T-cell (primary cell): ENCODE results near the gene ARF5. TPM values are rescaled to one million over a fixed set of nuclear protein-coding genes. Genes with fewer than 3 reads are reported as not detected.

ENCODE experiments used
- ATAC-seq, 4 experiments: fragments of 200-7000 bp in 3 of 4; fragments of 150-1000 bp in 1 of 4; cut with Tn5 transposase; replicated peaks in 1 of 4; 1 replicate in 3 of 4; 2 replicates in 1 of 4; pipeline ENCODE4 v1.10.0; 2021; ENCODE audit warnings: moderate library complexity in 3 of 4, mild to moderate bottlenecking in 2 of 4, moderate number of reproducible peaks in 1 of 4
- CTCF ChIA-PET, 2 donors: fragments of 300-600 bp; sonication (Branson Sonifier 250); formaldehyde crosslinking; loops; one replicate each; lab custom pipeline; 2022; ENCODE audit warnings: antibody characterized with exemption in 2 of 2; lab: Charles Lee
- POLR2A ChIA-PET, 2 donors: fragments of 300-600 bp; sonication (Branson Sonifier 250); formaldehyde crosslinking; loops; one replicate each; lab custom pipeline; 2022; ENCODE audit warnings: antibody characterized with exemption in 2 of 2; lab: Charles Lee
- DNase-seq, 35 experiments: peaks; one replicate each; pipeline versions ENCODE4 v3.0.0 to v3.0.0-alpha.2; 2013 to 2023
- H3K27ac ChIP-seq: one replicate; pipeline ENCODE4 v1.5.1; 2013; ENCODE audit warnings: low read length
- H3K27me3 ChIP-seq, 2 experiments: replicated peaks in 1 of 2; 1 replicate in 1 of 2; 2 replicates in 1 of 2; pipeline versions ENCODE4 v1.6.1 to v1.7.0; 2013; ENCODE audit warnings: low read length in 1 of 2, mixed read lengths in 1 of 2; ENCODE audit not compliant: control insufficient read depth in 2 of 2, insufficient read depth in 2 of 2; ENCODE audit errors: extremely low read depth in 1 of 2
- H3K36me3 ChIP-seq, 2 donors: 1 replicate in 1 of 2; 2 replicates in 1 of 2; pipeline versions ENCODE4 v1.6.1 to v1.7.0; 2013; ENCODE audit warnings: low read length in 1 of 2; ENCODE audit not compliant: control insufficient read depth in 2 of 2, insufficient read depth in 1 of 2; ENCODE audit errors: extremely low read depth in 1 of 2
- H3K4me1 ChIP-seq, 2 experiments: 1 replicate in 1 of 2; 2 replicates in 1 of 2; pipeline versions ENCODE4 v1.6.1 to v1.7.0; 2013; ENCODE audit warnings: low read length in 2 of 2, mixed read lengths in 1 of 2; ENCODE audit not compliant: insufficient read depth in 2 of 2, control insufficient read depth in 1 of 2; ENCODE audit errors: extremely low read depth in 1 of 2
- H3K4me3 ChIP-seq, 2 donors: 1 replicate in 1 of 2; 2 replicates in 1 of 2; pipeline versions ENCODE4 v1.5.1 to v1.7.0; 2013; ENCODE audit warnings: mild to moderate bottlenecking in 2 of 2, low read length in 1 of 2, moderate library complexity in 1 of 2; ENCODE audit not compliant: control insufficient read depth in 1 of 2; ENCODE audit errors: extremely low read depth in 1 of 2
- H3K9me3 ChIP-seq: 2 replicates; pipeline ENCODE4 v1.7.0; 2013
- H3K27ac Mint-ChIP-seq, 2 donors: one replicate each; pipeline ENCODE4 v1.8.0; 2020 to 2021; ENCODE audit warnings: mild to moderate bottlenecking in 2 of 2, mixed read lengths in 2 of 2
- H3K27me3 Mint-ChIP-seq, 2 donors: one replicate each; pipeline ENCODE4 v1.8.0; 2021 to 2022; ENCODE audit warnings: mixed read lengths in 2 of 2
- H3K36me3 Mint-ChIP-seq: one replicate; pipeline ENCODE4 v1.8.0; 2021; ENCODE audit warnings: mixed read lengths
- H3K4me1 Mint-ChIP-seq, 3 donors: one replicate each; pipeline ENCODE4 v1.8.0; 2020 to 2022; ENCODE audit warnings: mixed read lengths in 3 of 3, mild to moderate bottlenecking in 1 of 3
- H3K4me3 Mint-ChIP-seq, 3 donors: one replicate each; pipeline ENCODE4 v1.8.0; 2020 to 2022; ENCODE audit warnings: mild to moderate bottlenecking in 3 of 3, mixed read lengths in 3 of 3, moderate library complexity in 3 of 3
- H3K9me3 Mint-ChIP-seq, 3 donors: one replicate each; pipeline ENCODE4 v1.8.0; 2020 to 2022; ENCODE audit warnings: mixed read lengths in 3 of 3
- WGBS: methylation state at CpG from one replicate; pipeline ENCODE4 v1.1.5; 2013; ENCODE audit warnings: missing lambda C conversion rate; ENCODE audit not compliant: insufficient coverage; 5-methylcytosine and 5-hydroxymethylcytosine counted together
- total RNA-seq, 35 experiments: library from RNA in 6 of 35; stranded (reverse) in 6 of 35; fragments of 120-200 nt in 1 of 35; gene quantifications; one replicate each; pipeline versions ENCODE4 v1.2.1 to v1.2.4 and lab custom pipeline; 2013 to 2026

The ARF5 gene
- total RNA-seq, 5 donors from 2014 or later (not counting 1 experiment from before 2014, with no cell fraction given) = 90.0 to 106 (median 102) TPM

DNA sequence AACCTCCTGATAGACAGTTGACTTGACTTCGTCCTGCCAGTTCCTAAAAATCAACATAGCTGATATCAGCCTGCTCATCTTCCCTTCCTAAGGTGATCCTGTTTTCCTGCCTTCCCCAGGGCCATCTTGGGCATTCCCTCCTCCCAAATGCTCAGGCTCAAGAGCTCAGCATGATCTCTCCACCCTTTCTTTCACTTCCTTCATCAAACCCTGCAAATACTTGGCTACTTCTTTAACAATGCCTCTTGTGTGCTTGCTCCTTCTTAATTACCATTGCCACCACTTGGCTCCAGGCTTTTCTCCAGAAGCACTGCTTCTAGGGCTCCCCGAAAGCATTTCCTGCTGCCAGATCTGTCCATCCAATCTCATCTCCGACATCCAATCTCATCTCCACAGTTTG lies 12.7 kb downstream of the ARF5 start:
- ATAC-seq (no peak), DNase-seq (no peak)
- Mint-ChIP-seq H3K36me3 (peaks cover 10% of the 10 kb centered on the region), H3K27ac (no peak overlapping the region), H3K4me3 (no peak overlapping the region), H3K9me3 (no peaks in the 10 kb centered on the region), H3K27me3 (peaks cover 2 to 5% of the 10 kb centered on the region in 2 donors), H3K4me1 (no peaks in the 10 kb centered on the region)
- ChIA-PET POLR2A (no interaction called here), CTCF (no interaction called here)
- no peak overlapping the region for H3K27ac ChIP-seq
- H3K4me1 ChIP-seq = no peaks in the 10 kb centered on the region
- no peak overlapping the region for H3K4me3 ChIP-seq
- 70% methylated on average over 3 of the region's 3 CpGs for WGBS
- H3K27me3 ChIP-seq = peaks cover 0 to 5% of the 10 kb centered on the region in 2 experiments
- no peaks in the 10 kb centered on the region for H3K36me3 ChIP-seq
- H3K9me3 ChIP-seq = no peaks in the 10 kb centered on the region

DNA sequence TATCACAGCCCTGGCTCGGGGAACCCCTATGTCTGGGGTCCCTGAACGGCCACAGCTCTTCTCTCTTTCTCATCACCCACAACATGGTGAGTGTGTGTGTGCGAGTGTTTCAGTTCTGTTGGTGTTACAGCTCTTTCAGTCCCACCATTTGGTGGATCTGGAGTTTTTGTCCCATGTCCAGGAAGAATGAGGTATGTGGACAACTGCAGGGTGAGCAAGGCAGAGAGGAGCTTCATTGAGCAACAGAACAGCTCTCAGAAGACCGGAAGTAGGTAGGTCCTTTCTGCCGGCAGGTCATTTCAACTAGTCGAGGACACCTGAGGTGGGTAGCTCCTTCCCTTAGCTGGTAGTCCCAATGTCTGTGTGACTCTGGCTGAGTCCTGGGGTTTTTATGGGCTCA lies 20.2 kb downstream of the ARF5 start:
- ATAC-seq (no peak), DNase-seq (no peak)
- no peaks in the 10 kb centered on the region for H3K4me1 Mint-ChIP-seq
- Histone ChIP-seq H3K4me3 (no peak overlapping the region), H3K27ac (no peak overlapping the region), H3K36me3 (no peaks in the 10 kb centered on the region), H3K27me3 (peaks cover 0 to 30% of the 10 kb centered on the region in 2 experiments), H3K9me3 (no peaks in the 10 kb centered on the region), H3K4me1 (no peaks in the 10 kb centered on the region)
- peaks cover 16 to 23% of the 10 kb centered on the region in 2 donors for H3K27me3 Mint-ChIP-seq
- H3K27ac Mint-ChIP-seq = no peak overlapping the region
- POLR2A ChIA-PET = no interaction called here
- H3K36me3 Mint-ChIP-seq = no peaks in the 10 kb centered on the region
- H3K9me3 Mint-ChIP-seq = peaks cover 0 to 2% (median 0%) of the 10 kb centered on the region in 3 donors
- no peak overlapping the region for H3K4me3 Mint-ChIP-seq
- 75% methylated on average over 2 of the region's 6 CpGs for WGBS
- CTCF ChIA-PET = no interaction called here

DNA sequence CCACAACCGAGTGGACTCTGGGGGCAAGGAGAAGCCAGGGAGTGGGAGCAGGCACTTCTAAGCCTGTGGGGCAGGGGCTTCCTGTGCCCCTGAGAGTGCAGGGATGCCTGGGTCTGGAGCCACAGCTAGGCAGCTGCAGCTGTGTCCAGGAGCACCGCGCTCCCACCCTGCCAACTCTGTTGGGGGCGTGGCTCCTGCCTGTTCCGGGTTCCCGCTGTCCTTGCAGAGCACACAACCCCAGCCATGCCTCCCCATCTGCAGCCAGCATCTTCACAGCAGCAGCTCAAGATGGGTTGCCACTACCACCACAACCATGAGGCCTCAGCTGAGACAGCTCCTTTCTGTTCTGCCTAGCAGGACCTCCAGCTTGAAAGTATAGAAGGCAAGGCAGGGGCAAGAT lies 21.1 kb downstream of the ARF5 start:
- H3K4me3 Mint-ChIP-seq = no peak overlapping the region
- ChIA-PET POLR2A (no interaction called here), CTCF (no interaction called here)
- Histone ChIP-seq H3K4me1 (no peaks in the 10 kb centered on the region), H3K9me3 (no peaks in the 10 kb centered on the region), H3K4me3 (no peak overlapping the region), H3K27ac (no peak overlapping the region), H3K36me3 (no peaks in the 10 kb centered on the region), H3K27me3 (peaks cover 0 to 37% of the 10 kb centered on the region in 2 experiments)
- H3K9me3 Mint-ChIP-seq = peaks cover 0 to 2% (median 0%) of the 10 kb centered on the region in 3 donors
- no peaks in the 10 kb centered on the region for H3K4me1 Mint-ChIP-seq
- H3K27ac Mint-ChIP-seq = no peak overlapping the region
- no peak for ATAC-seq
- 90% methylated on average over 3 of the region's 6 CpGs for WGBS
- no peak for DNase-seq
- peaks cover 16 to 30% of the 10 kb centered on the region in 2 donors for H3K27me3 Mint-ChIP-seq
- no peaks in the 10 kb centered on the region for H3K36me3 Mint-ChIP-seq

DNA sequence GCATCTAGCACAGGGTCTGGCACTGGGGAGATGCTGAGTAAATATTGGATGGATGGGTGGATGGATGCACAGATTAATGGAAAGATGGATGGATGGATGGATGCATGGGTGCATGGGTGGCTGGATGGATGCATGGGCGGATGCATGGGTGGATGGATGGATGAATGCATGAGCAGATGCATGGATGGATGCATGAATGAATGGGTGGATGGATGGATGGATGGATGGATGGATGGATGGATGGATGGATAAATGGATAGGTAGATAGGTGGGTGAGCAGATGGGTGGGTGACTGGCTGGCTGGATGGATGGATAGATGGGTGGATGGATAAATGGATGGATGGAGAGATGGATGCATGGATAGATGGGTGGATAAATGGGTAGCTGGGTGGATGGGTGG lies 24.1 kb downstream of the ARF5 start:
- Histone ChIP-seq H3K4me3 (no peak overlapping the region), H3K36me3 (no peaks in the 10 kb centered on the region), H3K27me3 (peaks cover 0 to 56% of the 10 kb centered on the region in 2 experiments), H3K27ac (no peak overlapping the region), H3K9me3 (no peaks in the 10 kb centered on the region), H3K4me1 (no peaks in the 10 kb centered on the region)
- WGBS = 72% methylated on average over 1 of the region's 1 CpG
- no peak overlapping the region for H3K4me3 Mint-ChIP-seq
- CTCF ChIA-PET = no interaction called here
- no peak overlapping the region for H3K27ac Mint-ChIP-seq
- H3K36me3 Mint-ChIP-seq = no peaks in the 10 kb centered on the region
- ATAC-seq (no peak), DNase-seq (no peak)
- peaks cover 22 to 52% of the 10 kb centered on the region in 2 donors for H3K27me3 Mint-ChIP-seq
- H3K9me3 Mint-ChIP-seq = peaks cover 0 to 2% (median 0%) of the 10 kb centered on the region in 3 donors
- POLR2A ChIA-PET = no interaction called here
- no peaks in the 10 kb centered on the region for H3K4me1 Mint-ChIP-seq

DNA sequence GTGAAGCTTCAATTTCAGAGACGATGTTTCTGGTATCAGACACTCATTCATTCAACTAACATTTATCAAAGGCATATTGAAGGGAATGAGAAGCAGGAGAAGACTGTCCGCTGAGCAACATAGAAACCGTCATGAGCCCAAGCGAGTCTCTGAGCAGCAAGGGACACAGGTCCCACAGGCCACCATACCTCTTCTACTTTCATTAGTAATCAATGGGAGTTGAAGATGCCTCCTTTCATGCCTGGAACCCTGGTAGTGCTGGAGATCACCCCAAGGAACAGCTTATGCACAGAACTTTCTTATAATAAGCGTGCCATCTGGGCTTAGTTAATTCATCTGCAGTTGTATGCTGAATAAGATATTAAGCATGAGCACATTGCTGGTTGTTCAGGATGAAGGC lies 28.5 kb downstream of the ARF5 start:
- Mint-ChIP-seq H3K36me3 (no peaks in the 10 kb centered on the region), H3K4me3 (no peak overlapping the region)
- POLR2A ChIA-PET = interaction anchor here in 1 of 2 donors (0.6 kb wide), 1 partner anchor 176 kb away, joined by 3 read pairs; no protein-coding TSS in a partner anchor

DNA sequence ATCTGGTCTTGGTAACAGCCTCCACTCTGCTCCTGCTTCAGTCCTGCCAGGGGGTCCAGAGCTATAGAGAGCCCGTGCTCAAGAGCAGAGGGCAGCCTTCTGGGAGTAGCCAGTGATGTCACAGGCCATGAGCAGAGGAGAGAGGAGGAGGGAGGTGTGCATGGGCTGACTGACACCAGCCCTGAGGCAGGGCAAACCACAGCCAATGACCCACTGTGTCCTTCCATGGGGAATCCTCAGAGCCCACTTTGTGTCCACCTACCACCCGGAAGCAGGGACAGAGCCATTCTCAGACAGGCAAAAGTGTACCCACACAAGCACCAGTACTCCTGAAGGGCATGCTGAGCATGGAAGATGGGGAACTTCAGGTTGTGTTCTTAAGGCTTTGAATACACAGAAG lies 29.8 kb downstream of the ARF5 start, which contains the start of gene PAX4:
Gene PAX4, minus strand, starts transcription at position 101 of the 400 bp plus-strand sequence. CDS start 2,214 bp downstream, outside the sequence.
- peaks cover 7 to 11% (median 9%) of the 10 kb centered on the region in 3 donors for H3K4me1 Mint-ChIP-seq
- H3K9me3 Mint-ChIP-seq = no peaks in the 10 kb centered on the region
- no peak for DNase-seq
- no peak for ATAC-seq
- peaks cover 0 to 55% of the 10 kb centered on the region in 2 experiments for H3K27me3 ChIP-seq
- H3K27me3 Mint-ChIP-seq = peaks cover 40 to 77% of the 10 kb centered on the region in 2 donors
- no peak within 1 kb of the TSS for H3K4me3 ChIP-seq
- H3K27ac ChIP-seq = no peak within 1 kb of the TSS
- H3K36me3 ChIP-seq = no peaks in the 10 kb centered on the region
- WGBS = no CpG with 5 or more reads among the region's 2 CpGs
- H3K27ac Mint-ChIP-seq = no peak within 1 kb of the TSS
- peaks cover 0 to 3% of the 10 kb centered on the region in 2 experiments for H3K4me1 ChIP-seq
- no peak within 1 kb of the TSS for H3K4me3 Mint-ChIP-seq
- ChIA-PET CTCF (no interaction called here), POLR2A (no interaction called here)
- no peaks in the 10 kb centered on the region for H3K9me3 ChIP-seq
- H3K36me3 Mint-ChIP-seq = no peaks in the 10 kb centered on the region

More for the DNA sequence above, 28.5 kb downstream of the ARF5 start:
- no peak for DNase-seq
- Histone ChIP-seq H3K27me3 (peaks cover 0 to 62% of the 10 kb centered on the region in 2 experiments), H3K4me1 (peaks cover 0 to 3% of the 10 kb centered on the region in 2 experiments), H3K4me3 (no peak overlapping the region), H3K27ac (no peak overlapping the region), H3K9me3 (no peaks in the 10 kb centered on the region), H3K36me3 (no peaks in the 10 kb centered on the region)
- Mint-ChIP-seq H3K4me1 (peaks cover 7 to 11% (median 9%) of the 10 kb centered on the region in 3 donors), H3K9me3 (no peaks in the 10 kb centered on the region), H3K27me3 (peaks cover 48 to 84% of the 10 kb centered on the region in 2 donors), H3K27ac (no peak overlapping the region)
- WGBS = no CpG with 5 or more reads among the region's 5 CpGs
- ATAC-seq = no peak
- CTCF ChIA-PET = no interaction called here
